ENCODE results near the gene ZBTB22.
"Not testable (repeated sequence)": the region's sequence is repeated elsewhere in the genome, so short reads cannot be mapped to it uniquely, and the experiment has no call there.

DNA sequence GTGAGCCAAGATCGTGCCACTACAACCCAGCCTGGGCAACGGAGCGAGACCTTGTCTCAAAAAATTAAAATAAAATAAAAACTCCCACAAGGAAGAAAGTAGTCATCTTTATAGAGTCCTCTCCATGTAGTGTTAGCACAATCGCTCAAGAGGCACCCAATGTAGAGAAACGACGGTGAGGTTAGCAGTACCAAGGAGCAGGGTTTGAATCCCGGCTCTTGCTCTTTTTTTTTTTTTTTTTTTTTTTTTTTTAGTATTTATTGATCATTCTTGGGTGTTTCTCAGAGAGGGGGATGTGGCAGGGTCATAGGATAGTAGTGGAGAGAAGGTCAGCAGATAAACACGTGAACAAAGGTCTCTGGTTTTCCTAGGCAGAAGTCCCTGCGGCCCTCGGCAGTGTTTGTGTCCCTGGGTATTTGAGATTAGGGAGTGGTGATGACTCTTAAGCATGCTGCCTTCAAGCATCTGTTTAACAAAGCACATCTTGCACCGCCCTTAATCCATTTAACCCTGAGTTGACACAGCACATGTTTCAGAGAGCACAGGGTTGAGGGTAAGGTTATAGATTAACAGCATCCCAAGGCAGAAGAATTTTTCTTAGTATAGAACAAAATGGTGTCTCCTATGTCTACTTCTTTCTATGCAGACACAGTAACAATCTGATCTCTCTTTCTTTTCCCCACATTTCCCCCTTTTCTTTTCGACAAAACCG lies 39.8 kb upstream of the ZBTB22 start:
- not testable (repeated sequence) for TF ChIP-seq POLR2AphosphoS5 (IDR thresholded peaks at IDR 0.05; ENCODE audit: low read depth); SPI1 (IDR thresholded peaks at IDR 0.05; ENCODE audit: borderline replicate concordance, low read depth); GABPA (IDR thresholded peaks at IDR 0.05; ENCODE audit: low read depth)
- TF ChIP-seq, protein P1, sequence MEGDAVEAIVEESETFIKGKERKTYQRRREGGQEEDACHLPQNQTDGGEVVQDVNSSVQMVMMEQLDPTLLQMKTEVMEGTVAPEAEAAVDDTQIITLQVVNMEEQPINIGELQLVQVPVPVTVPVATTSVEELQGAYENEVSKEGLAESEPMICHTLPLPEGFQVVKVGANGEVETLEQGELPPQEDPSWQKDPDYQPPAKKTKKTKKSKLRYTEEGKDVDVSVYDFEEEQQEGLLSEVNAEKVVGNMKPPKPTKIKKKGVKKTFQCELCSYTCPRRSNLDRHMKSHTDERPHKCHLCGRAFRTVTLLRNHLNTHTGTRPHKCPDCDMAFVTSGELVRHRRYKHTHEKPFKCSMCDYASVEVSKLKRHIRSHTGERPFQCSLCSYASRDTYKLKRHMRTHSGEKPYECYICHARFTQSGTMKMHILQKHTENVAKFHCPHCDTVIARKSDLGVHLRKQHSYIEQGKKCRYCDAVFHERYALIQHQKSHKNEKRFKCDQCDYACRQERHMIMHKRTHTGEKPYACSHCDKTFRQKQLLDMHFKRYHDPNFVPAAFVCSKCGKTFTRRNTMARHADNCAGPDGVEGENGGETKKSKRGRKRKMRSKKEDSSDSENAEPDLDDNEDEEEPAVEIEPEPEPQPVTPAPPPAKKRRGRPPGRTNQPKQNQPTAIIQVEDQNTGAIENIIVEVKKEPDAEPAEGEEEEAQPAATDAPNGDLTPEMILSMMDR (IDR thresholded peaks at IDR 0.05; ENCODE audit: insufficient read depth, low read length) = not testable (repeated sequence)

Measured in HL-60 (cell line).